ENCODE results near the gene ERBB4.

The ERBB4 gene

DNA sequence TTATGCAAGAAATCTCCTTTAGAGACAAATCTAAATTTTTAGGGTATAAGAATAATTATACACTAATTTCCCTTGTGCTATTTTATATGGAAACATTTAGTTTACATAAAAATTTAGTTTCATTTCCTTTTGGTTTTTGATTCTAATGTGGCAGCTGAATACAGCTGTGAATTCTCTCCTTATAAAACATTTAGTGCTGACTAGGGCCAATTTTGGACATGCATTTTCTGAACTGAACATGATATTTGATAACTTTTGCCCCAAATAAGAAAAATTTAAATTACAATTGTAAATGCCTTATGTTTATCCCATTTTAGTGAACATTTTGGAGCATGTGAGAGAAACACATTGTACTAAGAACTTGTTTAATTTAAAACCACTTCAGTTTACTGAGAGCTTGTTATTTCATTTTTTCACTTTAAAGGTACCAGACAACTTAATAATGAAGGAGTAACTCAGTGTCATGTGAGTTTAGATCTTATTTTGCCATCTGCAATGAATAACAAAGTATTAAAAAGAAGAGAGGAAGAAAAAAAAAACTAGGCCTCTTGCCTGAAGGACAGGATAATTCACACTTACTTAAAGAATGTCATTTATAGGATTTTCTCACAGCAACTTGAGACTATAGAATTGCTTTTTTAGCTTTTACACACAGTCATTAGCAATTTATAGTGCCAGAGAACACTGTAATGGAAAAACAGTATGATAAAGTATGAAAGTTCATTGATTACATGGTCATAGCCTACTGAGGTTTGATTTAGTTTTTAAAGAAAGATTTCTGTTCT is 209.7 kb downstream of the ERBB4 start:
- Mint-ChIP-seq H3K27ac (no peak overlapping the region), H3K36me3 (no peaks in the 10 kb centered on the region), H3K27me3 (no peaks in the 10 kb centered on the region), H3K4me3 (no peak overlapping the region), H3K9me3 (no peaks in the 10 kb centered on the region), H3K4me1 (no peaks in the 10 kb centered on the region)

DNA sequence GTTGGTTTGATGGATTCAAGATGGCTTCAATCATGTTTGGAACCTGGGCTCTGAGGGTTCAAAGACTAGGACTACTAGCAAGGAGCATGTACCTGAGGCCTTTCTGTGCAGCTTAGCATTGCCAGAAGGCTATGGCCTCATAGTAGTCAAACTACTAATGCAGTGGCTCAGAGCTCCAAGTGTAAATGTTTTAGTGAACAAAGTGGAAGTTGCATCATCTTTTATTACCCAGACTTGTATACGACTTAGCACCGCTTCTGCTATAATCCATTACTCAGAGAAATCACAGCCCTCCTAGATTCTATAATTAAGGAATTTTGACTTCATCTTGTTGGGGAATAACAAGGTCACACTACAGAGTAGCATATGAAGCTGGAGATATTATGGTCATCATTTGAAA is 210.5 kb downstream of the ERBB4 start:
- no peak overlapping the region for H3K4me3 Mint-ChIP-seq
- no peaks in the 10 kb centered on the region for H3K36me3 Mint-ChIP-seq
- H3K4me1 Mint-ChIP-seq, result no peaks in the 10 kb centered on the region
- no peaks in the 10 kb centered on the region for H3K27me3 Mint-ChIP-seq
- no peaks in the 10 kb centered on the region for H3K9me3 Mint-ChIP-seq
- no peak overlapping the region for H3K27ac Mint-ChIP-seq

DNA sequence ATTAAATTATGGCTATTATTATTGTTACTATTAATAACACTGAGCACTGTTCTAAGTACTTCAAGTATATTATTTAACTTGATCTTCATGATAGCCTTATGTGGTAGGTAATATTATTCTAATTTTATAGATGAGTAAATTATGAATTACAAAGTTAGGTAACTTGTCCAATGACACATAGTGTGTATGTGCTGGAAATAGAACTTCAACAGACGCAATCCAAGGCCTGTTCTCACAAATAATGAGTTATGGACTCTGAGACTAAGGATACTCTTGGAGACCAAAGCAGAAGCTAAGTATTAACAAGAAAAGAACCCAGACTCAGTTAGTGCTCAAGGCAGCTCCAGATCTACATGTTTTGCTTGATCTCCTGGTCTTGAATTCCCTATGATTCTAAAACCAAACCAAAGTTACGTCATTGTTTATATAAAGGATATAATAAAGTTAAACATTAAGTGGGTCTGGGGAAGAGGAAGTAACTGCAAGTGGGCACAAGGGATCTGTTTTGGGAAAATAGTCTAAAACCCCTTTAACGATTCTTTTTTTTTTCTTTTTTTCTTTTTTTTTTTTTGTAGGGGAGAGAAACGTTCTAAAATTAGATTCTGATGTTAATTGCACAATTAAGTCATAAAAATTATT is 211.3 kb downstream of the ERBB4 start:
- Mint-ChIP-seq H3K27ac (no peak overlapping the region), H3K4me3 (no peak overlapping the region), H3K9me3 (no peaks in the 10 kb centered on the region), H3K4me1 (no peaks in the 10 kb centered on the region), H3K27me3 (no peaks in the 10 kb centered on the region), H3K36me3 (no peaks in the 10 kb centered on the region)

DNA sequence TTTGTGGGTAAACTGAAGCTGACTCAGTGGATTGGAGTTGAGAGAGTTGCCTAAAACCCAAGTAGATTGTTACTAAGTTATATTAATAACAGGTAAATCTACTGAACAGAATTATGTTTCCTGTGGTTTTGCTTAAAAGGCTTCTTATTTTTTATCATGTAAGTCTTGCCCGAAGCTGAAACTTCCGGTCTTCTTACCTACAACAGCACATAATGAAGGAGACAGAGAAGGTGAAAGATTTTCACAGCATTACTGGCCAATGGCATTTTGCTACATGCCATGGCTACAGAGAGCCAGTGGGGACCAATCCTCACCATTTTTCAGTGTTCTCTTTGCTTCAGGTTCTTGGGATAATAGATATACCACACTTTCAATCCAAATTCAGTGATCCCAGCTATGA is 220.0 kb downstream of the ERBB4 start:
- Mint-ChIP-seq H3K27me3 (no peaks in the 10 kb centered on the region), H3K4me1 (no peaks in the 10 kb centered on the region), H3K27ac (no peak overlapping the region), H3K4me3 (no peak overlapping the region), H3K9me3 (no peaks in the 10 kb centered on the region), H3K36me3 (no peaks in the 10 kb centered on the region)

DNA sequence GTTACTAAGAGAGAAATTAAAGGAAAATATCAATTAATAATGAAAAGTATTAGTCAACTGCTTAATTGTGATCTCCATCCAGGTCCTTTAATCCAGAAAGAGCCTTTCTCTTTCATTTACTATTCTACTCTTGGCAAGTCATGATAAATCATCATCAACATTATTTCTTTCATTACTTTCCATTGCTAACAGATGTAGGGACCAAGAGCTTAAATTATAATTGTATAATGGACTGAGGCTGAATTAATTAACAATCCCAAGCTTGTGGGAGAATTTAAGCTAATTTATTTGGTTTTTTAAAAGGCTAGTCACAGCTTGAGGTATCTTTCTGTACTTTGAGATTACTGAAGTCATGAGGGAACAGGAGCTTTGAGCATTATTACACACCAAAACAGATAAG is 223.9 kb downstream of the ERBB4 start:
- H3K9me3 Mint-ChIP-seq, result no peaks in the 10 kb centered on the region
- H3K27ac Mint-ChIP-seq, result no peak overlapping the region
- no peaks in the 10 kb centered on the region for H3K27me3 Mint-ChIP-seq
- no peaks in the 10 kb centered on the region for H3K4me1 Mint-ChIP-seq
- no peaks in the 10 kb centered on the region for H3K36me3 Mint-ChIP-seq
- no peak overlapping the region for H3K4me3 Mint-ChIP-seq

DNA sequence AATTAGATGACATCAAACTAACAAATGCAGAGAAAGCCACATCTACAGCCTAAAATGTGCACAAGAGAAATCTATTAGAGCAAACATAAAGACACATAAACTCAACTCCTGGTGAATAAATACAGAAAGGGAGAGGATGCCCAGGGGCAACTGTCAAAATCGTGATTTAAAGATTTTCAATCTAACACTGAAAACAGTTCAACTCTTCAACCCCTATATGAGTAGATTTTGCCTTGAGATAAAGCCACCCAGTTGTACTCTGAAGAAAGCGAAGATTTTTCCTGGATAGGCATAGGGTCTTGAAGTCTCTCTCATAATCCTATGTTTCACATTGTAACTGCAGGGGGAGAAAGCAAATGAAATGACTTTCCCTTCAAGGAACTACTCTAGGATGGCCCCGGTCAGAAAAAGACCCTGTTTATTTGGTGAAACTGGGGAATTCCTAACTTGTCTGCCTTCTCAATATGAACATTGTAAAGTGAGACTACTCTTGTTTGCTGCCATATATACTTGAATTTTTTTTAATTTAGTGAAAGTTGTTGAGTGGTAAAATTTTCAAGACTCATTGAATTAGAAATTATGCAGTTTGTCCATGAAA is 226.7 kb downstream of the ERBB4 start:
- no peaks in the 10 kb centered on the region for H3K4me1 Mint-ChIP-seq
- no peak overlapping the region for H3K4me3 Mint-ChIP-seq
- no peaks in the 10 kb centered on the region for H3K9me3 Mint-ChIP-seq
- H3K27ac Mint-ChIP-seq, result no peak overlapping the region
- no peaks in the 10 kb centered on the region for H3K36me3 Mint-ChIP-seq
- no peaks in the 10 kb centered on the region for H3K27me3 Mint-ChIP-seq

DNA sequence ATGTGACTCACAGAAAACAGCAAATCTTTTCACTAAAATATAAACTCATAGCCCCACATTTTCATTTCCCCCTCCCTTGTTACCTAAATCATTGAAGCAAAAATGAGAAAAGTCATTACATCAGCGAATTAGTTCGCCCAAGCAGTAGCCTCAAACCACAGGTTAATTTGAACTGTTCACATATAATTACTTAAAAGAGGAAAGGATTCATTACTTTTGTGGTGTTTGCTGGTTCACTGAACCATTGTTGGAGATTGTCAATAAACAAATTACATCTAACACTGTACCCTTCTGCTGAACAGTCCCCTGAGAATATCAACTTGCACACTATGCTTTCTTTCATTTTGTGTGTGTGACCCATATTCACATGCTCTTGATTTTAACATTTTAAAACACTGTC is 238.7 kb downstream of the ERBB4 start:
- H3K4me1 Mint-ChIP-seq, result no peaks in the 10 kb centered on the region

DNA sequence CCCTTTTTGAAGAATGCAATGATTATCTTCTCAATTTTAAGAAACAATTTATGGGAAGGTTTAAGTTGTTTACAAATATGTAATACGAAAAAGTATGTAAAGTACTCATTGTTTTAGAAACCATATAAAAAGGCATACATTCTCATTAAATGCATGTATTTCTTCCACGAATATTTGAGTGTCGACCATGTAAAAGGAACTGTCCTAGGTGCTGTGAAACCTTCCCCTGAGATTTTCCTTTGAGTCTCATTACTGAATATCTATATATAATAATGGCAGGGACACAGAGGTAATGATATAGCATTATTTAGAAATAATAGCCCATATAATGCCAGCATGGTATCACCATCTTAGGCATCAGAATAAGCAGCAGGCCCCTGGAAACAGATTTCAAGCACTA is 239.3 kb downstream of the ERBB4 start:
- Mint-ChIP-seq H3K4me3 (no peak overlapping the region), H3K27ac (no peak overlapping the region), H3K27me3 (no peaks in the 10 kb centered on the region), H3K4me1 (no peaks in the 10 kb centered on the region), H3K36me3 (no peaks in the 10 kb centered on the region), H3K9me3 (no peaks in the 10 kb centered on the region)

More for the DNA sequence above, 238.7 kb downstream of the ERBB4 start:
- Mint-ChIP-seq H3K4me3 (no peak overlapping the region), H3K27me3 (no peaks in the 10 kb centered on the region), H3K27ac (no peak overlapping the region), H3K9me3 (no peaks in the 10 kb centered on the region), H3K36me3 (no peaks in the 10 kb centered on the region)

DNA sequence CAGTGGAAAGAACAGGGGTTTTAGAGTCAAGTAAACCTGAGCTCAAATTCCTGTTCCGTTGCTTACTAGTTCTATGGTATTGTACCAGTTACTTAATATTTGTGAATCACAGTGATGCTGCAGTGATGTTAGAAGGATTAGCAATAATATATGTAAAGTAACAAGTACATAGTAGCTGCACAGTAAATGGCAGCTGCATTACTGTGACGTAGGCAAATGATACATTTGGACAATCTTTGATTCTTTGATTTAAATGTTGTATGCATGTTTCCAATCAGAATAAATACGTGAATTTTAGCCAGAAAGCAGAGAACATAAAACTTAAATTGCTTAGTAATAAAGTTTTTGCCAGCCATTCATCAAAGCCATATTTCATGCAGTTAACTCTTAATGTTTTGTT is 243.0 kb downstream of the ERBB4 start:
- no peak overlapping the region for H3K4me3 Mint-ChIP-seq
- no peaks in the 10 kb centered on the region for H3K9me3 Mint-ChIP-seq
- H3K36me3 Mint-ChIP-seq, result no peaks in the 10 kb centered on the region
- no peaks in the 10 kb centered on the region for H3K4me1 Mint-ChIP-seq
- no peak overlapping the region for H3K27ac Mint-ChIP-seq
- H3K27me3 Mint-ChIP-seq, result no peaks in the 10 kb centered on the region

DNA sequence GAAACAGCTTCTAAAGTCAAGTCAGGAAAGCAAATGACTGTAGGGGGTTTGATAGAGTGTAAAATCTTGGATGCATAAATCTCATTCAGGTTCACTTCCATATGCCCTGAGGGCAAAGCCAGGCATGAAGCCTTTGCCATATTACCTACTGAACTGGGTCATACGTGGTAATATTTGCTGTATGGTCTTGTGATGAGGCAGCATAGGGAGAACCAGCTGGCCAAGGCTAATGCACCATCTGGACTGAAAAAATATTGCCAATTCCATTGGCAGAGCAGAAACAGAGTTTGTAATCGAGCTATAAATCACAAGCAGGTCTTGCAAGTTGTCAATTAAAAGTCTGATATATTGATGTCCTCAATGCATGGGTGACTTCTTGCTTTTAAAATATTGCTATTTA is 243.8 kb downstream of the ERBB4 start:
- Mint-ChIP-seq H3K4me1 (no peaks in the 10 kb centered on the region), H3K9me3 (no peaks in the 10 kb centered on the region), H3K27me3 (no peaks in the 10 kb centered on the region), H3K27ac (no peak overlapping the region), H3K4me3 (no peak overlapping the region), H3K36me3 (no peaks in the 10 kb centered on the region)

DNA sequence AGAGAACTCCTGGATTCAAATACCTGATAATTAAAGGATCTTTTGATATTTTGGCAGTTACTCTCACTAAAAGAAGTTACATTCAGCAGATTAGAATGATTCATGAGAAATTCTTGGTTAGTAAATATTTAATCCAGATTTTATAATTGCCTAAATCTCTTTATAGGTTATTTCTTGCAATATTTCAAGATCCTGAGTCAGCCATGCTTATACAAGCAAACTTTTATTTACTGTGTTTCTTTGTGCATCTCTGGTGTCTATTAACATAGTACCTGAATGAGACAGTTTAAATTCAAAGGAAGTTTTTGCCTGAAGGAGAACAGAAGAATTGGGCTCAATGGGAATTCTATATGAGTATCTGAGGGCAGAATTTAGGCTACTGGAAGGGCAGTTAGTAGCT is 249.3 kb downstream of the ERBB4 start:
- Mint-ChIP-seq H3K4me1 (no peaks in the 10 kb centered on the region), H3K27me3 (no peaks in the 10 kb centered on the region), H3K9me3 (peaks cover 6% of the 10 kb centered on the region), H3K36me3 (no peaks in the 10 kb centered on the region), H3K27ac (no peak overlapping the region), H3K4me3 (no peak overlapping the region)

DNA sequence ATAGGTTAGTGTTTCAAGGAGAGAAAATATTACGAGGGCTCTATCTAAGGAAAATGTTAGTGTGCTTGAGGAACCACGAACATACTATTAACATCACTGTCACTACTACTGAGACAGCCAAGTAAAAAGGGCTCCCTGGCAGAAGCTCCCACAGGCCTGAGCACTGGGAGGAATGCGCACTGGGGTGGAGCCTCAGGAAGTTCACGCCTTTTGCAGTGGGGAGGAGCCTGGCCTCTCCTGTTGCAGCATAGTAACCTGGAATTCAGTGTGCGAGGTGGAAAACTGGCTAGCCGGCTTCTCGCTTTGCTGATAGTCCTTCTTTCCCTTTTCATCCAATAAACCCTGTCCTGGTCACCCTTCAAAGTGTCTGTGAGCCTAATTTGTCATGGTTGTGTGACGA is 250.3 kb downstream of the ERBB4 start:
- H3K27ac Mint-ChIP-seq, result no peak overlapping the region
- no peaks in the 10 kb centered on the region for H3K4me1 Mint-ChIP-seq
- H3K27me3 Mint-ChIP-seq, result no peaks in the 10 kb centered on the region
- H3K9me3 Mint-ChIP-seq, result peaks cover 6% of the 10 kb centered on the region
- H3K4me3 Mint-ChIP-seq, result no peak overlapping the region
- H3K36me3 Mint-ChIP-seq, result no peaks in the 10 kb centered on the region

DNA sequence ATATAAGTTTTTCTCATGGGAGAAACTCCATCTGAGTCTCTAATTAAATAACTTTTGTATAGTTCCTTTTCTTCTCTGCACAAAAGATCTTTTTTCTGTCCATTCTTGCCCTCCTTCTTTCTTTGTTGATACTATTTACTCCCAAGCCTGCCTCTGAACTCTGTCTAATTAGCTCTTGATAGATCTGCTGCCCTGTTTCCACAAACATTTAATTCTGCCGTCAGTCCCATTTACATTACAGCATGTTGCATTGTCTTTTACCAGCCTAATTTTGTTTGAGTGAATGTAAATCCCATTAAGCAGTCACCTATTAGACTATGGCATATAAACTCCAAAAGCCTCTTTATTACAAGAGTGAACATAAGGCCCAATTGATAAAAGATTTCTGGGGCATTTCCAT is 254.4 kb downstream of the ERBB4 start:
- no peak overlapping the region for H3K27ac Mint-ChIP-seq
- no peaks in the 10 kb centered on the region for H3K27me3 Mint-ChIP-seq
- H3K36me3 Mint-ChIP-seq, result no peaks in the 10 kb centered on the region
- no peak overlapping the region for H3K4me3 Mint-ChIP-seq
- peaks cover 6% of the 10 kb centered on the region for H3K9me3 Mint-ChIP-seq
- no peaks in the 10 kb centered on the region for H3K4me1 Mint-ChIP-seq

DNA sequence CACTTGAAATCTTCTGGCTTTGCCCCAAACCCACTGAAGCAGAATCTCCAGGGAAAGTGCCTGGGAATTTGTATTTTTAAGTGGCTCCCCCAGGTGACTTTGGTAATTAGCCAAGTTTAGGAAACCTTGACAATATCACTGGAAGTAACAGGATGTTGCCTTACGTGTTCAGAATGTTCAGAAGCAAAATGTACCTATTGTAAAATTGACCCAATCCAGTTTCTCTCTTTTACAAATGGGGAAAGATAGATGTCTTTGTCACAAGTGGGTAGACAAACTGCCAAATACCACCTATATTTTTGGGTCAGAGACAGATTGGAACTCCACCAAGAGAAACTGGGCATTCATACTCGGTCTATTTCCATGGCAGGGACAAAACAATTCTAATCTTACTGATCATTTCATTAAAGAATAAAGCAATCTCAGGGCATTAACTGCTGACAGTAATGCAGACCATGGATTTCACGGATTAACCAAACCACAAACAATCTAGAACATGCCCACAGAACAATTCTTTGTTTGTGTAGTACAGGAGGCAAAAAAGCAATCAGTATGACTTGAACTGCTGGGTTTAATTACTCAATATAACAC is 255.8 kb downstream of the ERBB4 start:
- no peaks in the 10 kb centered on the region for H3K4me1 Mint-ChIP-seq
- no peaks in the 10 kb centered on the region for H3K27me3 Mint-ChIP-seq
- no peak overlapping the region for H3K27ac Mint-ChIP-seq
- no peak overlapping the region for H3K4me3 Mint-ChIP-seq
- H3K9me3 Mint-ChIP-seq, result peaks cover 2% of the 10 kb centered on the region
- no peaks in the 10 kb centered on the region for H3K36me3 Mint-ChIP-seq

DNA sequence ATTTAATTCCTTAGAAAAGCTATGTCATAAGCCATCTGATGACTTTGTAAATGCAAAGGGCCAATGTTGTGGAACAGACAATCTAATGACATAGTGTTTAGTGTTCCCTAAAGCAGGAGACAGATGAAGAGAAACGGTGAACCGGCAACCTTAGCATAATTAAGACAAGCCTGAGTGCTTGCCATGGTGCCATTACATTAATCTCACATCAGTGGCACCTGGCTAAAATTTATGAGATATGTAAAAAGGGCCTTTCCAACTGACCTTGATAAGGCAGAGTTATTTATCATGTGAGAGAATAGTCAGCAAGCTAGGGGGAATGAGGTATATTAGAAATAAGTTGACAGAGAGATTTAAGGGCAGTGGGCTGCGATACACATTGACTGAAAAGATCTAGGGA is 261.8 kb downstream of the ERBB4 start:
- Mint-ChIP-seq H3K36me3 (no peaks in the 10 kb centered on the region), H3K27ac (no peak overlapping the region), H3K9me3 (no peaks in the 10 kb centered on the region), H3K4me1 (no peaks in the 10 kb centered on the region), H3K4me3 (no peak overlapping the region), H3K27me3 (no peaks in the 10 kb centered on the region)

DNA sequence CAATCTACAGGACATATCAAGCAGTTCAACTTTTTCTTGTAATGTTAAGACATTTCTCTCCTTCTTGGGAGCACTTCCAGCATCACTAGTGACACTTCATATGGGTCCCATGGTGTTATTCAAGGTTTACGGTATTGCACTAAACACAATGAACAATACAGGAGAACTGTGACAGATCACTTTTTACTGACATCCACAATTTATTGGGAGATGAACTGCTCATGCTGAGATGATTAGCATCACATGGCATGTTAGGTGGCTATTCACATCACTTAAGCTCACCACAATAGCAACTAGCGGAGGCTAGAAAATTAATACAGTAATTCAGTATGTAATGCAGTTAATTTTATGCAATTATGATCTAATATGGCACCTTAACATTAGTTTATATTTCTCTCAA is 264.4 kb downstream of the ERBB4 start:
- Mint-ChIP-seq H3K4me1 (no peaks in the 10 kb centered on the region), H3K9me3 (no peaks in the 10 kb centered on the region), H3K27me3 (no peaks in the 10 kb centered on the region), H3K4me3 (no peak overlapping the region), H3K27ac (no peak overlapping the region), H3K36me3 (no peaks in the 10 kb centered on the region)
